CD4-positive, alpha-beta T cell (primary cell): ENCODE measurements around the gene HRC. TPM values are rescaled to one million over a fixed set of nuclear protein-coding genes. Genes with fewer than 3 reads are reported as not detected.

Experiments
- ATAC-seq: fragments of 200-7000 bp; cut with Tn5 transposase; one replicate; pipeline ENCODE4 v1.10.0; 2022; ENCODE audit warnings: mild to moderate bottlenecking; ENCODE audit not compliant: poor library complexity
- CTCF ChIA-PET: fragments of 350-600 bp; sonication (Branson Sonifier 250); formaldehyde crosslinking; loops from one replicate; lab custom pipeline; 2021; ENCODE audit warnings: antibody characterized with exemption, inconsistent platforms; lab: Charles Lee
- POLR2A ChIA-PET: fragments of 350-600 bp; sonication (Branson Sonifier 250); formaldehyde crosslinking; loops from one replicate; lab custom pipeline; 2021; ENCODE audit warnings: antibody characterized with exemption, inconsistent platforms; lab: Charles Lee
- DNase-seq, 14 experiments: peaks; one replicate each; pipeline ENCODE4 v3.0.0-alpha.2; 2013 to 2020; ENCODE audit warnings: mixed read lengths in 2 of 14
- H3K27ac ChIP-seq, 2 donors: one replicate each; pipeline versions ENCODE4 v1.5.1 to v1.7.0; 2013; ENCODE audit warnings: low read length in 2 of 2, low read depth in 1 of 2, mild to moderate bottlenecking in 1 of 2
- H3K27me3 ChIP-seq, 2 experiments: 1 replicate in 1 of 2; 2 replicates in 1 of 2; pipeline versions ENCODE4 v1.6.1 to v1.7.0; 2013; ENCODE audit warnings: low read length in 2 of 2, control low read depth in 1 of 2, mild to moderate bottlenecking in 1 of 2, moderate library complexity in 1 of 2; ENCODE audit not compliant: insufficient read depth in 2 of 2, control insufficient read depth in 1 of 2
- H3K36me3 ChIP-seq: one replicate; pipeline ENCODE4 v1.6.1; 2013; ENCODE audit warnings: low read length, control low read depth; ENCODE audit not compliant: insufficient read depth
- H3K4me1 ChIP-seq: one replicate; pipeline ENCODE4 v1.6.1; 2013; ENCODE audit warnings: low read length, control low read depth; ENCODE audit not compliant: insufficient read depth
- H3K4me3 ChIP-seq: one replicate; pipeline ENCODE4 v1.5.1; 2013; ENCODE audit warnings: mild to moderate bottlenecking, low read length, moderate library complexity
- H3K9me3 ChIP-seq, 2 experiments: 1 replicate in 1 of 2; 2 replicates in 1 of 2; pipeline versions ENCODE4 v1.6.1 to v1.7.0; 2013; ENCODE audit warnings: low read length in 2 of 2, mild to moderate bottlenecking in 2 of 2, control low read depth in 1 of 2, moderate library complexity in 1 of 2; ENCODE audit not compliant: control insufficient read depth in 1 of 2, insufficient read depth in 1 of 2
- H3K27ac Mint-ChIP-seq: one replicate; pipeline ENCODE4 v1.8.0; 2020; ENCODE audit warnings: mixed read lengths
- H3K27me3 Mint-ChIP-seq: one replicate; pipeline ENCODE4 v1.8.0; 2021; ENCODE audit warnings: mixed read lengths
- H3K36me3 Mint-ChIP-seq: one replicate; pipeline ENCODE4 v1.8.0; 2021; ENCODE audit warnings: low read depth, mixed read lengths
- H3K4me1 Mint-ChIP-seq: one replicate; pipeline ENCODE4 v1.8.0; 2021; ENCODE audit warnings: low read depth, mixed read lengths
- H3K4me3 Mint-ChIP-seq: one replicate; pipeline ENCODE4 v1.8.0; 2020; ENCODE audit warnings: mild to moderate bottlenecking, mixed read lengths
- H3K9me3 Mint-ChIP-seq: one replicate; pipeline ENCODE4 v1.8.0; 2020; ENCODE audit warnings: mixed read lengths
- intact Hi-C, 2 experiments: fragments of 100-400 bp; cut with DNase I in 1 of 2; cut with micrococcal nuclease in 1 of 2; formaldehyde crosslinking; loops; one replicate each; pipeline versions ENCODE4 v1.15.1 to v1.9.0; 2023 to 2025; cut with DNase I, micrococcal nuclease
- total RNA-seq, 174 experiments: library from RNA in 2 of 174; stranded (reverse) in 2 of 174; gene quantifications; one replicate each; pipeline ENCODE4 v1.2.3 and lab custom pipeline; 2021 to 2026
- TF ChIP-seq, protein P1 (sequence below): fragments of 200-600 bp; IDR thresholded peaks from one replicate; pipeline ENCODE4 v1.8.0; 2022; ENCODE audit warnings: antibody characterized with exemption, mild to moderate bottlenecking

Gene HRC
- total RNA-seq, 2 experiments from 2014 or later: not detected

DNA sequence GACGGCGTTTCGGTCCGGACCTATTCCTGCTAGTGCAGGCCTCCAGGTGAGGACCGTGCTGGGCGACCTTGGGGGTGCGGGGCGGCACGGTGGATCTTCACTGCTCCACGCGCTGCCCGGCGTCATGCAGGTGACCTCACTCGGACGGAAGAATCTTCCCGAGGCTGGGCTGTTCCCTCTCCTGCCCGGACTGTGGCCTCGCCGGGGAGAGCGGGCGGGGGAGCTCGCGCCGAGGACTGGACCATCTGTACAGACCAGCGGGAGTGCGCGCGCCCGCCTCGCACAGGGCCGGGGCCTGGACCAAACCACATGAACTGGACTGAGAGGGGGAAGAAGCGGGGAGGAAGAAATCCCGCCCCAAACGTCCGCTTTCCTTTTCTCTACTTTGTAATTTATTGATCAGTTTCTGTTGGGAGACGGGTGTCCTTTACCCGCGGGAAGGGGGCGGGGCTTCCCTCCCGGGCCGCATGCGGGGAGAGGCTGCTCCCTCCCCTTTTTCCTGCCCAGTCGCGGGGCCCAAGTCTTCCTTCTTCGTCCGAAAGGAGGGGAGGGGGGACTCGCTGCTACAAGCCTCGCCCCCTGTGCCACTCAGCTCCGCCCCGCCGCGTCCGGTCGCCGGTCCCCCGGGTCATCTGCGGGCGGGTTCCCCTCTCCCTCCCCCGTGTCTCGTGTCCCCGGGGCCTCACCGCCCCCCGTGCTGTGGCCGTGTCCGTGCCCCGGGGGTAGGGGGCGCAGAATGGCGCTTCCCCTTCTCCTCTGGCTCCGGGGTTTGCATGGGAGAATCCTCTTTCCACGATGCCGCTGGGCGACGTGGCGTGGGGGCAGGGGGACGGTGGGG lies 4.9 kb downstream of the HRC start:
- intact Hi-C loops: no loop called here
- ATAC-seq: no peak
- peaks cover 53% of the 10 kb centered on the region for H3K4me1 Mint-ChIP-seq

DNA sequence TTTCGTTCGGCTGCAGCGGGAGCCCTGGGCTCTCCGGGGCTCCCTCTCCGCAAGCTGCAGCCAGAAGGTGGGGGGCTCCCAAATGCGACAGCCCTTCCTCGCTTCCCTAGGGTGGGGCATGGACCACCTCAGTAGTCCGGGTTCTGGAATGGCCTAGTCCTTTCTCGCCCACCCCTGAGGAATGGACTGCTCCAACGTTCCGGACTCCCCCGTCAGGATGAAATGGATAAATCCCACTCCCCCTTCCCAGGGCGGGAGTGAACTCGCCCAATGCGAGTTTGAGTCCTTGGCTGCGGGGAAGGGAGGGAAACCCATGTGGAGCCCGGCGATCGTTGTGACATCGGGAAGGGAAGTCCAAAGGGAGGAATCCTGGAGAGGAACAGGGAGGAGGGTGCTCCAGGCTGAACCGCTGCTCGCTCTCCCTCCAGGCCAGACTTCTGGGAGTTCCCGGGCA lies 5.5 kb downstream of the HRC start:
- Mint-ChIP-seq H3K4me1 (peaks cover 54% of the 10 kb centered on the region), H3K4me3 (peak overlapping the region; percentile 86)
- ATAC-seq: no peak

More for the DNA sequence above, 4.9 kb downstream of the HRC start:
- DNase-seq: peak in 10 of 14 experiments; percentile 19 to 67 (median 46)
- Mint-ChIP-seq H3K4me3 (peak overlapping the region; percentile 86), H3K9me3 (no peaks in the 10 kb centered on the region), H3K36me3 (no peaks in the 10 kb centered on the region), H3K27me3 (peaks cover 96% of the 10 kb centered on the region), H3K27ac (no peak overlapping the region)
- POLR2A ChIA-PET: interaction anchor here (0.5 to 0.7 kb wide), 2 partner anchors 20 to 440 kb away, joined by 4 to 5 read pairs; no protein-coding TSS in a partner anchor
- Histone ChIP-seq H3K4me1 (peaks cover 49% of the 10 kb centered on the region), H3K27ac (no peak overlapping the region), H3K36me3 (no peaks in the 10 kb centered on the region), H3K27me3 (peaks cover 55 to 61% of the 10 kb centered on the region in 2 experiments), H3K4me3 (peak overlapping the region; percentile 62), H3K9me3 (peaks cover 0 to 52% of the 10 kb centered on the region in 2 experiments)
- TF ChIP-seq, protein P1, sequence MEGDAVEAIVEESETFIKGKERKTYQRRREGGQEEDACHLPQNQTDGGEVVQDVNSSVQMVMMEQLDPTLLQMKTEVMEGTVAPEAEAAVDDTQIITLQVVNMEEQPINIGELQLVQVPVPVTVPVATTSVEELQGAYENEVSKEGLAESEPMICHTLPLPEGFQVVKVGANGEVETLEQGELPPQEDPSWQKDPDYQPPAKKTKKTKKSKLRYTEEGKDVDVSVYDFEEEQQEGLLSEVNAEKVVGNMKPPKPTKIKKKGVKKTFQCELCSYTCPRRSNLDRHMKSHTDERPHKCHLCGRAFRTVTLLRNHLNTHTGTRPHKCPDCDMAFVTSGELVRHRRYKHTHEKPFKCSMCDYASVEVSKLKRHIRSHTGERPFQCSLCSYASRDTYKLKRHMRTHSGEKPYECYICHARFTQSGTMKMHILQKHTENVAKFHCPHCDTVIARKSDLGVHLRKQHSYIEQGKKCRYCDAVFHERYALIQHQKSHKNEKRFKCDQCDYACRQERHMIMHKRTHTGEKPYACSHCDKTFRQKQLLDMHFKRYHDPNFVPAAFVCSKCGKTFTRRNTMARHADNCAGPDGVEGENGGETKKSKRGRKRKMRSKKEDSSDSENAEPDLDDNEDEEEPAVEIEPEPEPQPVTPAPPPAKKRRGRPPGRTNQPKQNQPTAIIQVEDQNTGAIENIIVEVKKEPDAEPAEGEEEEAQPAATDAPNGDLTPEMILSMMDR: no peak
- CTCF ChIA-PET: interaction anchor here (1.1 kb wide), 1 partner anchor 48 kb away, joined by 3 read pairs; no protein-coding TSS in a partner anchor

More for the DNA sequence above, 5.5 kb downstream of the HRC start:
- no peaks in the 10 kb centered on the region for H3K36me3 ChIP-seq
- POLR2A ChIA-PET: interaction anchor here (1.0 kb wide), 1 partner anchor 195 kb away, joined by 3 read pairs; no protein-coding TSS in a partner anchor
- H3K27ac ChIP-seq: no peak overlapping the region
- Mint-ChIP-seq H3K27me3 (peaks cover 94% of the 10 kb centered on the region), H3K36me3 (no peaks in the 10 kb centered on the region), H3K9me3 (no peaks in the 10 kb centered on the region), H3K27ac (no peak overlapping the region)
- no peak for DNase-seq
- intact Hi-C loops: loop anchor here (5.0 kb wide), 2 partner anchors 37 to 157 kb away; partner anchors contain the start of genes GYS1 (in 1 of the 2), LIN7B (in 1 of the 2) and RUVBL2 (in 1 of the 2)
- H3K27me3 ChIP-seq: peaks cover 55 to 58% of the 10 kb centered on the region in 2 experiments
- peaks cover 49% of the 10 kb centered on the region for H3K4me1 ChIP-seq
- peaks cover 0 to 47% of the 10 kb centered on the region in 2 experiments for H3K9me3 ChIP-seq
- CTCF ChIA-PET: interaction anchor here (1.1 kb wide), 3 partner anchors 36 to 52 kb away, joined by 3 to 4 read pairs (median 3); partner anchors contain the start of gene LIN7B
- H3K4me3 ChIP-seq: peak overlapping the region; percentile 62
- TF ChIP-seq, protein P1: no peak
